Peyer's patch (tissue), 4 donors: ENCODE results near the gene CBX5.

ENCODE experiments used
- POLR2A ChIP-seq, 2 donors: fragments of 450-650 bp; IDR thresholded peaks; one replicate each; pipeline ENCODE4 v1.5.1; 2017; ENCODE audit warnings: antibody characterized with exemption in 2 of 2, mild to moderate bottlenecking in 2 of 2, moderate library complexity in 2 of 2
- TF ChIP-seq, protein P1 (sequence below), 6 experiments: fragments of 450-650 bp in 4 of 6; fragments of 200-600 bp in 2 of 6; sonication (generic) in 1 of 6; IDR thresholded peaks; one replicate each; pipeline ENCODE4 v1.5.1; 2017 to 2019; ENCODE audit warnings: antibody characterized with exemption in 6 of 6, mild to moderate bottlenecking in 3 of 6, moderate library complexity in 1 of 6

DNA sequence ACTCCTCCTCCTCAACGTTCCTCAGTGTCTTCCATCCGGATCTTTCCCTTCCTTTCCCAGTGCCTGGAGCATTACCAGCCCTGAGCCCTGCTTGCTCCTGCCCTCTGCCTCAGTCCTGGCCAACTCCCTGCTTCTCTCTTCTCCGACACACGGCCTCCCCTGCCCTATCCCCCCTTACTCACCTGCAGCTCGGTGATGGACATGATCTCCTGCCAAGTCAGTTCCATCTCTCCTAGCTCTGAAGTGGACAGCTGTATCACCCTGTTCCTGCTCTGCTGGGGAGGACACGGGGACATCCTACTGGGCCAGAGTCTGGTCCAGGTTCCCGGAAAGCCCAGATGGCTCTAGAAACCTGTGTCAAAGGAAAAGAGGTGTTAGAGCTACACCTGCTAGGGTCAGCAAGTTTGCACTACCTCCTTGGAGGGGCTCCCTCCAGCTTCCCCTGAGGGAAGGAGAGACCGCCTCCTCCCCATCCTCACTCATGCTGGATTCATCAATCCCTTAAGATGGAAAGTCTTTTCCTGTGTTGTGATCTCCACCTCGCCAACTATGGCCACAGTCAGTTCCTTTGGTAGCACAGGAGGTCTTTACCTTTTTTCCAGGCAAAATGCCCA lies 15.1 kb upstream of the CBX5 start:
- TF ChIP-seq POLR2A (IDR thresholded peaks at IDR 0.05) = no peak
- TF ChIP-seq, protein P1, sequence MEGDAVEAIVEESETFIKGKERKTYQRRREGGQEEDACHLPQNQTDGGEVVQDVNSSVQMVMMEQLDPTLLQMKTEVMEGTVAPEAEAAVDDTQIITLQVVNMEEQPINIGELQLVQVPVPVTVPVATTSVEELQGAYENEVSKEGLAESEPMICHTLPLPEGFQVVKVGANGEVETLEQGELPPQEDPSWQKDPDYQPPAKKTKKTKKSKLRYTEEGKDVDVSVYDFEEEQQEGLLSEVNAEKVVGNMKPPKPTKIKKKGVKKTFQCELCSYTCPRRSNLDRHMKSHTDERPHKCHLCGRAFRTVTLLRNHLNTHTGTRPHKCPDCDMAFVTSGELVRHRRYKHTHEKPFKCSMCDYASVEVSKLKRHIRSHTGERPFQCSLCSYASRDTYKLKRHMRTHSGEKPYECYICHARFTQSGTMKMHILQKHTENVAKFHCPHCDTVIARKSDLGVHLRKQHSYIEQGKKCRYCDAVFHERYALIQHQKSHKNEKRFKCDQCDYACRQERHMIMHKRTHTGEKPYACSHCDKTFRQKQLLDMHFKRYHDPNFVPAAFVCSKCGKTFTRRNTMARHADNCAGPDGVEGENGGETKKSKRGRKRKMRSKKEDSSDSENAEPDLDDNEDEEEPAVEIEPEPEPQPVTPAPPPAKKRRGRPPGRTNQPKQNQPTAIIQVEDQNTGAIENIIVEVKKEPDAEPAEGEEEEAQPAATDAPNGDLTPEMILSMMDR (IDR thresholded peaks at IDR 0.05) = no peak
